BE2C (cell line): ENCODE results near the gene PRTFDC1.

Experiments used
- DNase-seq: peaks from one replicate; pipeline ENCODE4 v3.0.0-alpha.2; 2020
- H3K27me3 ChIP-seq: fragments of 250-450 bp; sonication (Bioruptor Pico); 2 replicates; pipeline ENCODE4 v1.5.1; 2020; ENCODE audit warnings: mild to moderate bottlenecking
- H3K36me3 ChIP-seq: fragments of 250-450 bp; sonication (Bioruptor Pico); 2 replicates; pipeline ENCODE4 v1.5.1; 2020; ENCODE audit warnings: mild to moderate bottlenecking
- H3K4me1 ChIP-seq: fragments of 250-450 bp; sonication (Bioruptor Pico); 2 replicates; pipeline ENCODE4 v1.5.1; 2020
- H3K4me3 ChIP-seq: 2 replicates; pipeline ENCODE4 v1.5.1; 2011; ENCODE audit warnings: low read depth, low read length
- H3K9me3 ChIP-seq: fragments of 250-450 bp; sonication (Bioruptor Pico); 2 replicates; pipeline ENCODE4 v1.5.1; 2020
- CTCF ChIP-seq: IDR thresholded peaks from 2 replicates; pipeline ENCODE4 v1.5.1; 2012; ENCODE audit warnings: mild to moderate bottlenecking, low read depth, low read length

PRTFDC1 gene

DNA sequence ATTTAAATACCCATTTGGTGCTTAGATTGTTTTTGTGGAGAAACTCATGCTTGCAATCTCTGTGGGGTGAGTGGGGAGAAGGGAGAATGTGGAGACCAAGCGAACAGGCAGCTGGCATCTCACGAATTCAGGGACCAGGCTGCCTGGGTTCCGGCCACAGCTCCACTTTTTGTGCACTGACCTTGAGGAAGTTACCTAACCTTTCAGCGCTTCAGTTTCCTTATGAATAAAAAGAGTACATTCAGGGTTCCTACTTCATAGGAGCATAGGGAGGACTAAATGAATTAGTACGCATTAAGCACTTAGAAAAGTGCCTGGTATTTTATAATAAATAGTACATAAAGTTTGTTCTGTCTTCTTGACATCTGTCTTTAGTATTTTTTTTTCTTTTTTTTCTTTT lies 72.5 kb downstream of the PRTFDC1 start:
- no peaks in the 10 kb centered on the region for H3K9me3 ChIP-seq
- H3K36me3 ChIP-seq, result no peaks in the 10 kb centered on the region
- no peak for DNase-seq
- no peak overlapping the region for H3K4me3 ChIP-seq
- no peaks in the 10 kb centered on the region for H3K4me1 ChIP-seq
- no peak for TF ChIP-seq CTCF
- H3K27me3 ChIP-seq, result no peaks in the 10 kb centered on the region

DNA sequence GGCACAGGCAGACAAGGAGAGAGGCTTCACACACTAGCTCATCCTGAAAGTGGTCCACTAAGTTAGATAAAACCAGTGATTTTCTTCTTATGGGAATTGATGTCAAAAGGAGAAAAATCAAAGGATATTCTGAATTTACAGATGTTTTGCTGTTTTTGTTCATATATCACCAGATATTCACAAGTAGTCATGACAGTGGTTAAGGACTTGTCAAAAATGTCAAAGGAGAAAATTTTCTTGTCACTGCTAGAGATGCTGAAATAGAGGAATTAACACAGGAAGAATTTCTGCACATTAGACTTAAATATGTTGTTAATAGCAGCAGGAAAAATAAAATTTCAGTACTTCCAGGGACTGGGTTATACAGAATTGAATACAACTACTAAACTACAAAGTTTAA lies 78.3 kb downstream of the PRTFDC1 start:
- H3K4me1 ChIP-seq, result no peaks in the 10 kb centered on the region
- no peak overlapping the region for H3K4me3 ChIP-seq
- H3K36me3 ChIP-seq, result no peaks in the 10 kb centered on the region
- no peaks in the 10 kb centered on the region for H3K9me3 ChIP-seq
- no peak for DNase-seq
- no peaks in the 10 kb centered on the region for H3K27me3 ChIP-seq
- TF ChIP-seq CTCF, result no peak

GRCh38 chr10:24873281-24873683 lies 79.1 kb downstream of the PRTFDC1 start:
- DNase-seq, result no peak

GRCh38 chr10:24872790-24873182 lies 79.6 kb downstream of the PRTFDC1 start:
- no peak for TF ChIP-seq CTCF
- Histone ChIP-seq H3K4me1 (no peaks in the 10 kb centered on the region), H3K36me3 (no peaks in the 10 kb centered on the region), H3K9me3 (no peaks in the 10 kb centered on the region), H3K27me3 (no peaks in the 10 kb centered on the region), H3K4me3 (no peak overlapping the region)
- no peak for DNase-seq

More at GRCh38 chr10:24873281-24873683, 79.1 kb downstream of the PRTFDC1 start:
- no peak overlapping the region for H3K4me3 ChIP-seq
- no peaks in the 10 kb centered on the region for H3K4me1 ChIP-seq
- no peaks in the 10 kb centered on the region for H3K36me3 ChIP-seq
- H3K9me3 ChIP-seq, result no peaks in the 10 kb centered on the region
- TF ChIP-seq CTCF, result no peak
- no peaks in the 10 kb centered on the region for H3K27me3 ChIP-seq

- Histone ChIP-seq H3K9me3 (no peaks in the 10 kb centered on the region), H3K27me3 (no peaks in the 10 kb centered on the region), H3K36me3 (no peaks in the 10 kb centered on the region), H3K4me3 (no peak overlapping the region), H3K4me1 (no peaks in the 10 kb centered on the region)
- TF ChIP-seq CTCF, result no peak
- DNase-seq, result no peak
These were observed 80.2 kb downstream of the PRTFDC1 start for GRCh38 chr10:24872049-24872789.
